ENCODE results near the gene PASD1. TPM values are rescaled to one million over a fixed set of nuclear protein-coding genes. Genes with fewer than 3 reads are reported as not detected.

The PASD1 gene
- total RNA-seq, 1 donor from 2014 or later = not detected

GRCh38 chrX:151710457-151710856, 147.0 kb downstream of the PASD1 start:
- Histone ChIP-seq H3K9me3 (no peaks in the 10 kb centered on the region), H3K27me3 (ENCODE audit: low read depth) (no peaks in the 10 kb centered on the region), H3K4me3 (no peak overlapping the region), H3K36me3 (no peaks in the 10 kb centered on the region), H3K27ac (no peak overlapping the region), H3K4me1 (no peaks in the 10 kb centered on the region)
- DNase-seq (no peak), ATAC-seq (no peak)
- intact Hi-C loops (cut with DNase I) = no loop called here
- TF ChIP-seq, protein P1, sequence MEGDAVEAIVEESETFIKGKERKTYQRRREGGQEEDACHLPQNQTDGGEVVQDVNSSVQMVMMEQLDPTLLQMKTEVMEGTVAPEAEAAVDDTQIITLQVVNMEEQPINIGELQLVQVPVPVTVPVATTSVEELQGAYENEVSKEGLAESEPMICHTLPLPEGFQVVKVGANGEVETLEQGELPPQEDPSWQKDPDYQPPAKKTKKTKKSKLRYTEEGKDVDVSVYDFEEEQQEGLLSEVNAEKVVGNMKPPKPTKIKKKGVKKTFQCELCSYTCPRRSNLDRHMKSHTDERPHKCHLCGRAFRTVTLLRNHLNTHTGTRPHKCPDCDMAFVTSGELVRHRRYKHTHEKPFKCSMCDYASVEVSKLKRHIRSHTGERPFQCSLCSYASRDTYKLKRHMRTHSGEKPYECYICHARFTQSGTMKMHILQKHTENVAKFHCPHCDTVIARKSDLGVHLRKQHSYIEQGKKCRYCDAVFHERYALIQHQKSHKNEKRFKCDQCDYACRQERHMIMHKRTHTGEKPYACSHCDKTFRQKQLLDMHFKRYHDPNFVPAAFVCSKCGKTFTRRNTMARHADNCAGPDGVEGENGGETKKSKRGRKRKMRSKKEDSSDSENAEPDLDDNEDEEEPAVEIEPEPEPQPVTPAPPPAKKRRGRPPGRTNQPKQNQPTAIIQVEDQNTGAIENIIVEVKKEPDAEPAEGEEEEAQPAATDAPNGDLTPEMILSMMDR (IDR thresholded peaks at IDR 0.05) = no peak

- H3K36me3 ChIP-seq = no peaks in the 10 kb centered on the region
- no peak for ATAC-seq
Observed at GRCh38 chrX:151711154-151711553, 147.7 kb downstream of the PASD1 start.

GRCh38 chrX:151711787-151712186, 148.3 kb downstream of the PASD1 start:
- DNase-seq (no peak), ATAC-seq (no peak)
- Histone ChIP-seq H3K9me3 (no peaks in the 10 kb centered on the region), H3K4me3 (no peak overlapping the region), H3K36me3 (no peaks in the 10 kb centered on the region), H3K27ac (no peak overlapping the region), H3K4me1 (no peaks in the 10 kb centered on the region), H3K27me3 (ENCODE audit: low read depth) (no peaks in the 10 kb centered on the region)
- TF ChIP-seq, protein P1 (IDR thresholded peaks at IDR 0.05) = no peak
- intact Hi-C loops (cut with DNase I) = no loop called here

More at GRCh38 chrX:151711154-151711553, 147.7 kb downstream of the PASD1 start:
- DNase-seq = no peak
- H3K9me3 ChIP-seq = no peaks in the 10 kb centered on the region
- H3K4me1 ChIP-seq = no peaks in the 10 kb centered on the region
- H3K4me3 ChIP-seq = no peak overlapping the region
- no peak overlapping the region for H3K27ac ChIP-seq
- TF ChIP-seq, protein P1 (IDR thresholded peaks at IDR 0.05) = no peak
- intact Hi-C loops (cut with DNase I) = no loop called here
- no peaks in the 10 kb centered on the region for H3K27me3 ChIP-seq (ENCODE audit: low read depth)

DNA sequence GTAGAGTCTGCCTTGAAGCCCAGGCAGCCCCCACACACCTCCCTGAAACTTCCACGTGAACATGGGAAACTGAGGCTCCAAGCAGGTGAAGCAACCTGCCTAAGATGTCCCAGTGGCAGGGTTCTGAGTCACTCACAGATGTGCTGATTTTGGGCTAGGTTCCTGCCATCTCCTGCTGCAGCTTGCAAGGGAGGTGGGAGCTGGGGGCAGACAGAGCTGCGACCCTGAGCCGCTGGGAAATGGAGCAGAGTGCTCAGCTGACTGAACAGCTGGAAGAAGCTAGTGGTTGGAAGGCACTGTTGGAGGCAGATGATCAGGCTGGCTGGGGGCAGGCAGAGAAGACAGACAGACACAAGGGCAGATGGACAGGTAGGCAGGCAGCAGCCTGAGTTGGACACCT, 148.8 kb downstream of the PASD1 start:
- intact Hi-C loops (cut with DNase I) = no loop called here
- H3K4me1 ChIP-seq = no peaks in the 10 kb centered on the region
- DNase-seq = no peak
- H3K4me3 ChIP-seq = no peak overlapping the region
- H3K27me3 ChIP-seq (ENCODE audit: low read depth) = no peaks in the 10 kb centered on the region
- H3K36me3 ChIP-seq = no peaks in the 10 kb centered on the region
- no peak for ATAC-seq
- no peaks in the 10 kb centered on the region for H3K9me3 ChIP-seq
- no peak overlapping the region for H3K27ac ChIP-seq
- TF ChIP-seq, protein P1 (IDR thresholded peaks at IDR 0.05) = no peak

DNA sequence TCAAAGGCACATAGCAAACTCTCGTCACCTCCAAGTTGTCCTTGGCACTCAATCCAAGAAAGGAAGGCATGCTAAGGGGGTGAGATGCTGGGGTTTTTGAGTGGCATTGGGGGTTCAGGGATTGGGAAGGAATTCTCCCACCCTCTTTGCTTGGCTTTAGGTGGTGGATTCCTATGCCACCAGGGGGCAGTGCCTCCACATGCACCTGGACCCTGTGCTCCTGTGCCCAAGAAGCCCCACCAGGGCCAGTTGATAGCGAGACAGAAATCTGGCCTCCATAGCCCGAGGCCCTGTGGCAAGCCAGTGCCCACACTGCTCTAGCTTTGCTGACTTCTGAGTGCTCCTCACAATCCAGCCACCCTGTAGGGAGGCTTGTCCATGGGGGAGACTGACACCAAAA, 150.4 kb downstream of the PASD1 start:
- no peak for DNase-seq
- intact Hi-C loops (cut with DNase I) = no loop called here
- Histone ChIP-seq H3K27me3 (ENCODE audit: low read depth) (no peaks in the 10 kb centered on the region), H3K36me3 (no peaks in the 10 kb centered on the region), H3K4me3 (no peak overlapping the region), H3K4me1 (no peaks in the 10 kb centered on the region), H3K27ac (no peak overlapping the region), H3K9me3 (no peaks in the 10 kb centered on the region)
- no peak for ATAC-seq
- TF ChIP-seq, protein P1 (IDR thresholded peaks at IDR 0.05) = peak; percentile 31

- TF ChIP-seq, protein P1 (IDR thresholded peaks at IDR 0.05) = no peak
- no peaks in the 10 kb centered on the region for H3K4me1 ChIP-seq
- ATAC-seq (no peak), DNase-seq (no peak)
- no peak overlapping the region for H3K27ac ChIP-seq
- intact Hi-C loops (cut with DNase I) = no loop called here
- H3K4me3 ChIP-seq = no peak overlapping the region
- no peaks in the 10 kb centered on the region for H3K36me3 ChIP-seq
- no peaks in the 10 kb centered on the region for H3K9me3 ChIP-seq
- H3K27me3 ChIP-seq (ENCODE audit: low read depth) = no peaks in the 10 kb centered on the region
Observed at GRCh38 chrX:151714362-151714761, 150.9 kb downstream of the PASD1 start.
